Sigmoid colon (tissue), 4 donors: Measurements from ENCODE around the gene RAB29.

Experiments used
- CTCF ChIP-seq, 4 experiments: fragments of 450-650 bp in 3 of 4; fragments of 200-600 bp in 1 of 4; IDR thresholded peaks; one replicate each; pipeline ENCODE4 v1.5.1; 2016 to 2019; ENCODE audit warnings: antibody characterized with exemption in 4 of 4, mild to moderate bottlenecking in 3 of 4, moderate library complexity in 2 of 4
- EP300 ChIP-seq, 4 donors: sonication (generic); formaldehyde crosslinking; IDR thresholded peaks; one replicate each; pipeline ENCODE4 v1.6.1; 2017; ENCODE audit warnings: antibody characterized with exemption in 4 of 4

DNA sequence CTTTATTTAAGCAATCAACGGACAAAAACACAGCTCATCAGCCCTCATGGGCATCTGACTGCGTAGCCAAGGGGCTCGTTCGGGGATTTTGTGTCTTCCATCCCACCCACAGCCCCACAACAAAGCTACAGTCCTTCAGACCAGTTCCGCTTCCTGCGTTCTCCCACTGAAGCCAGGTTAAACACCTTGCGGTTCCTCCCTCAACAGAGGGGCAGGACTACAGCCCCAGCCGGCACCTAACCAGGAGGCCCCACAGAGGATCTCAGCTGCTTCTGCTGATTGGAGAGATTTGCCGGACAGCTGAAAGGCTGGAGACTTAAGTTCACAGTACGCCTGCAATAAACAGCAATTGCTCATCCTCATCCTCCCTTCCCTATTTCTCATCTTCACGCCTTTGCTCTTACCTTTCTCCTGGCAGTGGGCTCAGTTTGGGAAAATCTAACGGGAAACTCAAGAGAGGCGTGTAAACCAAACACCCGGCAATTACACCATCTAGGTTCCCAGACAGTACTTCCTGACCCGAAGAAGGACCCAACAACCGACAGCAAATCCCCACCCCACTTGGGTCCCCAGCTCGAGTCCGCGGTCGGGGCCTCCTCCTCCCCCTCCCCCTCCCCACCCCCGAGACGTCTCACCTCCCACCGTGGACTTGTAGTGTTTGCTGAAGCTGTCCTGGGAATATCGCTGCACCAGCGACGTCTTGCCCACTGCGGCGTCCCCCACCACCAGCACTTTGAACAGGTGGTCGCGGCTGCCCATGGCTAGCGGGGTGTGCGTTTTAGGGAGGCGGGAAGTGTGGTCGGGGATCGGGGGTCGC is 876 bp downstream of the RAB29 start:
- no peak for TF ChIP-seq EP300 (IDR thresholded peaks at IDR 0.05)
- no peak for TF ChIP-seq CTCF (IDR thresholded peaks at IDR 0.05)
